GM18499 (cell line): ENCODE data around the gene WWP2.

Experiments used
- ATAC-seq: cut with Tn5 transposase; IDR thresholded peaks from one replicate; pipeline ENCODE4 v1.9.1; 2021; ENCODE audit warnings: moderate number of reproducible peaks; ENCODE audit not compliant: insufficient read depth, unreplicated experiment

The WWP2 gene

GRCh38 chr16:69883744-69884143 lies 121.6 kb downstream of the WWP2 start:
- ATAC-seq: no peak

- no peak for ATAC-seq
These were observed 123.6 kb downstream of the WWP2 start for GRCh38 chr16:69885722-69886121.

GRCh38 chr16:69886726-69887125 lies 124.6 kb downstream of the WWP2 start:
- no peak for ATAC-seq

GRCh38 chr16:69888005-69888590 lies 126.0 kb downstream of the WWP2 start:
- no peak for ATAC-seq

GRCh38 chr16:69889295-69889964 lies 127.3 kb downstream of the WWP2 start:
- no peak for ATAC-seq

- ATAC-seq: no peak
These were observed 128.2 kb downstream of the WWP2 start for GRCh38 chr16:69890114-69890891.

- no peak for ATAC-seq
These were observed 128.8 kb downstream of the WWP2 start for GRCh38 chr16:69890892-69891282.

GRCh38 chr16:69892378-69892777 lies 130.2 kb downstream of the WWP2 start:
- ATAC-seq: no peak

- no peak for ATAC-seq
These were observed 131.0 kb downstream of the WWP2 start for GRCh38 chr16:69893106-69893505.

- no peak for ATAC-seq
These were observed 132.5 kb downstream of the WWP2 start for GRCh38 chr16:69894676-69895075.

- ATAC-seq: no peak
These were observed 141.8 kb downstream of the WWP2 start for GRCh38 chr16:69903865-69904415.

- ATAC-seq: no peak
These were observed 142.5 kb downstream of the WWP2 start for GRCh38 chr16:69904495-69905170.

- ATAC-seq: no peak
These were observed 143.0 kb downstream of the WWP2 start for GRCh38 chr16:69905171-69905555.

GRCh38 chr16:69906838-69907401 lies 144.8 kb downstream of the WWP2 start:
- ATAC-seq: no peak

GRCh38 chr16:69909043-69909442 lies 146.9 kb downstream of the WWP2 start:
- no peak for ATAC-seq

- ATAC-seq: no peak
These were observed 147.6 kb downstream of the WWP2 start for GRCh38 chr16:69909760-69910159.

GRCh38 chr16:69910964-69911363 lies 148.8 kb downstream of the WWP2 start:
- ATAC-seq: no peak

- ATAC-seq: no peak
These were observed 154.3 kb downstream of the WWP2 start for GRCh38 chr16:69916462-69916861.

- ATAC-seq: no peak
These were observed 155.2 kb downstream of the WWP2 start for GRCh38 chr16:69917311-69917710.

- no peak for ATAC-seq
These were observed 155.6 kb downstream of the WWP2 start for GRCh38 chr16:69917739-69918138.
